ENCODE data around the gene PTPRT.
"Not testable (repeated sequence)": the region's sequence is repeated elsewhere in the genome, so short reads cannot be mapped to it uniquely, and the experiment has no call there.

Gene PTPRT

GRCh38 chr20:42260184-42260583 is 929.5 kb downstream of the PTPRT start:
- in situ Hi-C loops (cut with MboI; ENCODE audit: low sequenced_read_pairs): no loop called here

GRCh38 chr20:42259389-42259788 is 930.3 kb downstream of the PTPRT start:
- in situ Hi-C loops (cut with MboI; ENCODE audit: low sequenced_read_pairs): no loop called here

- in situ Hi-C loops (cut with MboI; ENCODE audit: low sequenced_read_pairs): no loop called here
Measured at GRCh38 chr20:42258564-42259302, 931.0 kb downstream of the PTPRT start.

GRCh38 chr20:42255821-42256220 is 933.9 kb downstream of the PTPRT start:
- in situ Hi-C loops (cut with MboI; ENCODE audit: low sequenced_read_pairs): no loop called here

- in situ Hi-C loops (cut with MboI; ENCODE audit: low sequenced_read_pairs): no loop called here
Measured at GRCh38 chr20:42254673-42255072, 935.0 kb downstream of the PTPRT start.

- in situ Hi-C loops (cut with MboI; ENCODE audit: low sequenced_read_pairs): no loop called here
Measured at GRCh38 chr20:42252116-42252515, 937.6 kb downstream of the PTPRT start.

- in situ Hi-C loops (cut with MboI; ENCODE audit: low sequenced_read_pairs): no loop called here
Measured at GRCh38 chr20:42218621-42219374, 970.9 kb downstream of the PTPRT start.

GRCh38 chr20:42214074-42214473 is 975.6 kb downstream of the PTPRT start:
- in situ Hi-C loops (cut with MboI; ENCODE audit: low sequenced_read_pairs): no loop called here

GRCh38 chr20:42212391-42212790 is 977.3 kb downstream of the PTPRT start:
- in situ Hi-C loops (cut with MboI; ENCODE audit: low sequenced_read_pairs): no loop called here

GRCh38 chr20:42206557-42206956 is 983.1 kb downstream of the PTPRT start:
- in situ Hi-C loops (cut with MboI; ENCODE audit: low sequenced_read_pairs): not testable (repeated sequence)

GRCh38 chr20:42204109-42204660 is 985.5 kb downstream of the PTPRT start:
- in situ Hi-C loops (cut with MboI; ENCODE audit: low sequenced_read_pairs): no loop called here

GRCh38 chr20:42197599-42197998 is 992.1 kb downstream of the PTPRT start:
- in situ Hi-C loops (cut with MboI; ENCODE audit: low sequenced_read_pairs): no loop called here

GRCh38 chr20:42193119-42193518 is 996.6 kb downstream of the PTPRT start:
- in situ Hi-C loops (cut with MboI; ENCODE audit: low sequenced_read_pairs): no loop called here

GRCh38 chr20:42192321-42192720 is 997.4 kb downstream of the PTPRT start:
- in situ Hi-C loops (cut with MboI; ENCODE audit: low sequenced_read_pairs): no loop called here

- in situ Hi-C loops (cut with MboI; ENCODE audit: low sequenced_read_pairs): no loop called here
Measured at GRCh38 chr20:42191140-42191860, 998.4 kb downstream of the PTPRT start.

- in situ Hi-C loops (cut with MboI; ENCODE audit: low sequenced_read_pairs): no loop called here
Measured at GRCh38 chr20:42190084-42190483, 999.6 kb downstream of the PTPRT start.

GRCh38 chr20:42186337-42186736 is 1003.4 kb downstream of the PTPRT start:
- in situ Hi-C loops (cut with MboI; ENCODE audit: low sequenced_read_pairs): no loop called here

GRCh38 chr20:42183147-42183546 is 1006.6 kb downstream of the PTPRT start:
- in situ Hi-C loops (cut with MboI; ENCODE audit: low sequenced_read_pairs): no loop called here

GRCh38 chr20:42181064-42181463 is 1008.6 kb downstream of the PTPRT start:
- in situ Hi-C loops (cut with MboI; ENCODE audit: low sequenced_read_pairs): no loop called here

- in situ Hi-C loops (cut with MboI; ENCODE audit: low sequenced_read_pairs): no loop called here
Measured at GRCh38 chr20:42179768-42180167, 1009.9 kb downstream of the PTPRT start.

GRCh38 chr20:42173440-42173839 is 1016.3 kb downstream of the PTPRT start:
- in situ Hi-C loops (cut with MboI; ENCODE audit: low sequenced_read_pairs): no loop called here
